D341Med (cell line): ENCODE data around the gene HHAT.

Source experiments
- DNase-seq: peaks from one replicate; pipeline ENCODE4 v3.0.0; 2012; ENCODE audit warnings: low spot score

HHAT gene

DNA sequence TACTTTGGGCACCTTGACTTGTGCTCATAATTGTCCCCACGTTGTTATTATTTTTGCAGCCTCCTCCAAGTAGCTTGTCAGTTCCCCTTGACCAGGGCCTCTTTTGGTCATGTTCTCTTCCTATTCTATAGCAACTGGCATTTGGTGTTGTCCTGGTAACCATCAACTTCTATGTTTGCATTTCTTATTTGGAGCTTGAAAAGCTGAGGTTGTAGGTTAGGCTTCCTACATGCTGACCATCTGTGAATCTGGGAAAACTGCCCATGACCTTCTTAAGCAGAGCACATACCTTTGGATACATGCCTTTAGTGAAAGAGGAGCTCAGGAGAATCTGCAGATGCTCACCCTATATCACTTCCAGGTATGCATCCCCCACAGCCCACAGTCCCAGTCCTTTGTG is 160.8 kb downstream of the HHAT start:
- DNase-seq, result no peak

DNA sequence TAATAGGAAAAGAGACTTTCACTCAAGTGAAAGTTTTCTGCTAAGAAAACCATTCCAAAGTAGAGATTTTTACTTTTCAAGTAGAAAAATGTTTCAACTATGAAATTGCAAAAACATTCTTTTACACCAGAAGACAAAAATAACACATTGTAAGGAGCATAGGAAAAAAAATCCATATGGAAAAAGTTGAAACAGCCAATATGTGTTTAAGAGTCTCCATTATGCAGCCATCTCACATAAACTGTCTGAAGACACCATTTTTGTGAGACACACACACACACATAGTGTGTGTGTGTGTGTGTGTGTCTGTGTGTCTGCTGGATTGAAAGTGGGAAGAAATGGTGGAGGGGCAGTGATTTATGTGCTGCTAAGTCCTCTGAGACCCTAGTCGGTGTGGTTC is 162.1 kb downstream of the HHAT start:
- DNase-seq, result no peak

DNA sequence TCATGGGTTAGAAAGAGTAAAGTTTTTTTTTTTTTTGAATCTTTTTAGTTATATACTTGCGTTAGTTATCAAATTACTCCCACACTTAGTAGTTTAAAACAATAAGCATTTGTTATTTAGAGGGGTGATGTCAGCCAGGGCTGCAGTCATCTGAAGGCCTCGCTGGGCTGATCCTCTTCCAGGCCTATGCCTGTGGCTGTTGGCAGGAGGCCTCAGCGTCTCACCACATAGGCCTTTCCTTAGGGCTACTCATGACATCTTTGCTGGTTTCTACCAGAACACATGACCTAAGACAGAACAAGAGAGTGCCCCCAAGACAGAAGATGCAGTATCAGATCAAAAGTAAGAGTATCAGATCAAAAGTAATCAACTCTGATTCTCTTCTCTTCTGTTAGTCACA is 167.4 kb downstream of the HHAT start:
- no peak for DNase-seq

DNA sequence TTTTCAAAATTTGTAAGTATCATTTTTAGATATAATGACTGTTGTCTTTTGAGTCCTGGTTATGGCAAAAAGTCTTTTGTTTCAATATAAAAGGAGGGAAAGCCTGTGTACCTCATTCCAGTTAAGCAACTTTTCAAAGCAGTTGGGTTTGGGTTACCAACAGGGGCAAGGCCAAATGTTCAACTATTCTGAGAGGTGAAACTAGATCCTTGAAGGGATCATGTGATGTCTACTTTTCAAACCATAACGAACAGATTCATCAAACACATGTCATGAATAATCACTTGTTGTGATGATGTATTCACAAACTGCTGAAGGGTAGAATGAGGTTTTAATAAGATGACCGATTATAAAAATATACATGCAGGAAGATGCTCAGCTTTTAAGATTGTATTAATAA is 171.3 kb downstream of the HHAT start:
- no peak for DNase-seq

DNA sequence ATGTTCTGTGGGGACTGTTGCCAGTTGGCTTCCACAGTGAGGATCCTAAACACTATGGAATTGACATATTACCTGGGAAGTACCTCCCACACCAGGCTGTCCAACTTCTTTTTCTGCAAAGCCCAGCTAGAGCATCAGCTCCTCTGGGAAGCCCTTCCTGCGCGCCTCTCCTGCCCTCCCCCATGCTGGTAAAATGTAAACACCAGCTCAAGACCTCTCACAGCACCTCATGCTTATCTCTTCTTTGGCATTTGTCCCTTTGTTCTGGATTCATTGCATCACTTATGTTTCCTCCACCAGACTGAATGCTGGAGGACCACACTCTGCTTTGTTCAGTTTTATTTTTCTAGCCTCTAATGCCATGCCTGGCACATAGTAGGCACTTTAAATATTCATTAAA is 172.1 kb downstream of the HHAT start:
- DNase-seq, result no peak

DNA sequence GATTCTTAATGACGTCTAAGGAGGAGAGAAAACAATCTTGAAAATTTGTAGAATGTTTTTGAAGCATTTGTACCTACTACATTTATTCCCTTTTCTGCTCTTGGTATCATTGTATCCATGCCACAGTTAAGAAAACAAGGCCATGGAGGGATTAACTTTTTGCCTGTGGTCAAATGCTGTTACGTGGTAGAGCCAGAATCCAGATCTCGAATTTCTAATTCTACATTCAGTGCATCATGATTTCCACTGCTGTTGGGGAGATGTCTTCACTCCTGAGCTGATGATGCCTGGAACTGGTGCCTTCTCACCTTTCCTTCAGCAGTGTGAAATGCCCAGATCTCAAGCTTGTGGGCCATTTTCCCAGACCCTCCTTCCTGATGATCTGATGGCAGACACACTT is 175.6 kb downstream of the HHAT start:
- no peak for DNase-seq

DNA sequence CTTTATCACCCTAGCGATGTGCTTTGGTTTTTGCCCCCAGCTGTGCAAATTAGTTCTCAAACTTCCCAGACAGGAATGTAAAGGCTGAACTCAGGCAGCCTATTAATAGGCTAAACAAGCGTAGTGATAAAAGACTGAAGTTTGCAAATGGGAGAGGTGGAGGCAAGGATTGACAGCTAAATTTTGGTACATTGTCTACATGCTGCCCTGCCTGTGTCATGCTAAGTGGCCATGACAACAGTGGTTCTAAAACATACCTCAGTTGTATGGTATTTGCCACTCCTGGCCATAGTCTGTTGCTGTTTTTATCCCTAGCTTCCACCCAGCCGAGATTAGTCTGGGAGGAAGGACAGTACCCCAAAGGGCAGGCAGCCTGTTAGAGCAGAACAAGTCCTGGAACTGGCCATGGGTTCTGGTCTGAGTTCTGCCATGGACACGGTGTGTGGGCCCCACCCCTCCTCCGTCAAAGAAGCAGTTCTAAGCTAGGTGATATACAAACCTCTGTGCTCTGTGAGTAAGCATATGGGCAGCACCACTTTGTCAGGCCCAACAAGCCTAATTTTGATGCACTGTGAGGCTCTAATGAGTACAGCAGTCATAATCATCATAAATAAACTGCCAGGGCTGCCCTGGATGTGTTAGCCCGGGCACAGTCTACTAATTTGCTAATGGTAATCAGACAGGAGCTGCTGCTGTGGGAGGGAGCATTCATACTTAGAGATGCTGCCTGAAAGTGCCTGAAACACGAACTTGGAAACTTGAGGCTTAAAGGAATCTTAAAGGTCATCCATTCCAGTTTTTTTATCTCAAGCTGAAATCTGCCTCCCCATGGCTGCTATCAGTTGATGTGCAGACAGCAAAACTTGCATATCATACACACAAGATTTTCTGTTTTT is 177.1 kb downstream of the HHAT start:
- no peak for DNase-seq

GRCh38 chr1:210506689-210507088 is 178.0 kb downstream of the HHAT start:
- no peak for DNase-seq

DNA sequence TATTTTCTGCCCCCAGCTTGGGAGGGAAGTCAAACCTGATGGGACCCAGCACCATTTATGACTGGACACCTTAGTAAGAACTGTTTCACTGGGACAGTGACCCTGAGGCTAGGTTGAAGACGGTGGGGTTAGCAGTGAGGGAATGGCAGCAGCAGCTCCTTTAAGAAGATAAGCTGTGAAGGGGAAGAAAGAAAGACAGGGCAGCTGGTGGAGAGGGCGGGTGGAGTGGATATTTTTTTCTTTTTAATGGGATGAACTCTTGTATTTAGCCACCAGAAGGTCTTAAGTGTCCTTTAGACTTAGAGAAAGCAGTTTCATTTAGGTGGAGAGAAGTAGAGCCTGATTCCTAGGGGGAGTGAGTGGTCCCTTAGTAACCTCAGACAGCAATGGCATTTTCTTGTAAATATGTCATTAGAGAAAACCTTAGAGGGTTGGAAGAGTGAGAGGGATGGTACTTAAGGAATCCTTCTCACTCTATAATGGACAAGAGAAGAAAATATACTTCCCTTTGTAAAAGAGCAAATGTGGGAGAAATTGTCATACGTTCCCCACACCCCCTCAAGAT is 187.5 kb downstream of the HHAT start:
- DNase-seq, result peak; percentile 52

GRCh38 chr1:210516697-210517459 is 188.2 kb downstream of the HHAT start:
- DNase-seq, result no peak

DNA sequence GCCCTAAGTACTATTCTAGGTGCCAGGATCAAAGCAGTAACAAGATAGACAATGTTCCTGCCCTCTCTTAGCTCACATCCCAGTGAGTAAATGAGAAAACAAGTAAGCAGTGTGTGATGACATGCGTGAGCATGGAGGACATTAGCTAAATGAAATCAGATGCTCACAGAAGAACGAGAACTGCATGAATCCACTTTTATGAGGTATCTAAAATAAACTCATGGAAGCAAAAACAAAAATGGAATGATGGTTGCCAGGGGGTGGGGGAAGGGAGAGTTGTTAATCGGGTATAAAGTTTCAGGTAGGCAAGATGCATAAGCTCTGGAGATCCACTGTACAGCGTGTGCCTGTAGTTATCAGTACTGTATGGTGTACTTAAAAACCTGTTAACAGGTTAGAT is 195.1 kb downstream of the HHAT start:
- DNase-seq, result no peak

GRCh38 chr1:210525716-210526454 is 197.2 kb downstream of the HHAT start:
- DNase-seq, result no peak

DNA sequence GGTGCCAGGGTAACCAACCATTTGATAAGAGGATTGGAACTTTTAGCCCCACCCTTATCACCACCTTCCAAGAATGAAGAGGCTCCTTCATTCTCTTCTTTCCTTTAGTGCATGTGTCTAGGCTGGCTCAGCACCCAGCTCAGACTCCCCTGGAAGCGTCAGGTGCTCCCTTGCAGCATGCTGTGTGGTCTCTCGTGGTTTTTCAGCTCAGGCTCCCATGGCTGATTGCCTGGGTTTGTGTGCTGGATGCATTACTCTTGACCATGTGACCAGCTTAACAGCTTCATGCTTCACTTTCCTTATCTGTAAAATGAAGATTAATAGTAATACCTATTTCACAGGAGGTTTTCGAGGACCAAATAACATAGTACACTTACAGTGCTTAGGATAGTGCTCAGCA is 198.4 kb downstream of the HHAT start:
- no peak for DNase-seq

GRCh38 chr1:210531475-210532222 is 202.9 kb downstream of the HHAT start:
- DNase-seq, result no peak

GRCh38 chr1:210532223-210532598 is 203.5 kb downstream of the HHAT start:
- no peak for DNase-seq

DNA sequence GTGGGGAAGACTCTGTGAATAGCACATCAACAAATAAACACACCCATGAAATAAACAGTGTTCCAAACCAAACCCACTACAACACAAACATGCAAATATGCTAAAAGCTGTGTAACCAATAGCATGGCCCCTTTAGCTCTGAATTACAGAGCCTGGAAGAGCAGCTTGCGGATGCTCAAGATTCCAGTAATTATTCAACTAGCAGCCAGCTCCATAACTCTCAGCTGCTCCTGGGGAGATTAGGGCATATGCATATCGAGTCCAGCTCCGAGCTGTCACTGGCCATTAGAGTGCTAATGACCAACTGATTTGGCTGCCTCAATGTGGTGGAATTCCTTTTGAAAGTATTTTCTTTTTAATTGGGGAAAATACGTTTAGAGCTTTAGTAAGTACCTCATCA is 207.1 kb downstream of the HHAT start:
- DNase-seq, result no peak

DNA sequence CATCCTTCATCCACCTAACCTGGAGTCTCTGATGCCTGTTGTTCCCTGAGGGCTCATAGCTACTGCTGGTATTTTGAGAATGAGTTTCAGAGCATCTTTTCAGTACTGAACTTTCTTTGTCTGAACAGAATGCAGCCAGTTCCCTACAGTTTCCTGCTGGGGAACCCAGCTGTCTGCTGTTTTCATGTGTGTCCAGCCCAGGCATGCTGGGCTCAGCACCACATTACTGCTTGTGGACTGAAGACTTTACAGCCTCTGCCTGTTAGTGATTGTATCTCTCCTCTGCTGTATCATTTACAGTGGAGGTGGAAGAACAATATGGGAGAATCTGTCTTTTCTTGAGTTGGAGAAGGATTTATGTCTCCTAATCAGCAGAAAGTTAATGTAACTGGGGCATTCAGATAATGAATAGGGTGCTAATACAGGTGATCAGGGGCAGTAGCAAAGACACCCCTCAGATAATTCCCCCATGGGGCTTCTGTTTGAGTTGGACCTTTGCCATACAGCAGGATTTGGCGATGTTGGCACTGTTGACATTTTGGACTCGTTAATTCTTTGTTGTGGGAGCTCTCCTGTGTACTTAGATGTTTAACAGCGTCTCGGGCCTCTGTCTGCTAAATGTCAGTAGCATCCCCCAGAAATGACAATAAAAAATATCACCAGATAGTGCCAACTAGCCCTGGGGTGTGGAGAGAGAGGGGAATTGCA is 207.7 kb downstream of the HHAT start:
- DNase-seq, result no peak

DNA sequence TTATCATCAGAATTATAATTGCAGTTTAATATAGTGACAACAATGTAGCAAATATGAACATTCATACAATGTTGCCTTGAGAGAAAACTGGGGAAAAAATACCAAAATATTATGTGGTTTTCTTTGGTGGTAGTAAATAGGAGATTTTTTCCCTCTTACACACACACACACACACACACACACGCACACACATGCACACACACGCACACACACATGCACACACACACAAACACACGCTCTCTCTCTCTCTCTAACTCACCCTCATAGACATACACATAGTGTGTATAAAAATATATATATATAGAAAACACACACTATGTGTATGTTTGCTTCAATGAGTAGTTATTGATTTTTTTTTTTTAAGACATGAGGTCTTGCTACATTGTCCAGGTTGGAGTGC is 211.6 kb downstream of the HHAT start:
- no peak for DNase-seq

DNA sequence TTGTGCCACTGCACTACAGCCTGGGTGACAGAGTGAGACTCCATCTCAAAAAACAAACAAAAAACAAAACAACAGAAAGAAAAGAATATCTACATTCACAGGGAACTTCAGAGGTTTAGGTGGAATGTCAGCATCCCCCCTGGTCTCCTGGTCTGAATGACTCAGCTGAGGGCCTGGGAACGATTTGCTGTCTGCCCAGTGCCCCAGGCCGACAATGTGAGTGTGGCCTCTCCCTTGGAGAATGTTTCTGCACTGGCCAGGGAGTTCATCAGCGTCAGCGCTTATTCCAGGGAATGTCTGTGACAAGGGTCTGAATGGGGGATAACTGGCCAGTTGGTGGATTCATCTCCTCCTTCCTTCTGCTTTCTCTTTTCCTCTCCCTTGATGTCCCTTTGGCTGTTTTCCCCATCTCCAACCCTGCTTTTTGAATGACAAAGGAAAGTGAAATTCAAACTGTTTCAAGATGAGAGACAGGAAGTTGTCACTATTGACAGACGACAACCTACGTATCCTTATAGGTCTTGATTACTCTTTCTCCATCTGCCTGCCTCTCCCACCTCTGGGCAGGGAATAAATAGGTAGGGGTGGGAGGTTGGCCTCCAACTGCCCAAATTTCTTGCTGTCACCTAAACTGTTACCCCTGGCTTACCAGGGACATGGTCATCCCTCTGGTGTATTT is 213.1 kb downstream of the HHAT start:
- no peak for DNase-seq

DNA sequence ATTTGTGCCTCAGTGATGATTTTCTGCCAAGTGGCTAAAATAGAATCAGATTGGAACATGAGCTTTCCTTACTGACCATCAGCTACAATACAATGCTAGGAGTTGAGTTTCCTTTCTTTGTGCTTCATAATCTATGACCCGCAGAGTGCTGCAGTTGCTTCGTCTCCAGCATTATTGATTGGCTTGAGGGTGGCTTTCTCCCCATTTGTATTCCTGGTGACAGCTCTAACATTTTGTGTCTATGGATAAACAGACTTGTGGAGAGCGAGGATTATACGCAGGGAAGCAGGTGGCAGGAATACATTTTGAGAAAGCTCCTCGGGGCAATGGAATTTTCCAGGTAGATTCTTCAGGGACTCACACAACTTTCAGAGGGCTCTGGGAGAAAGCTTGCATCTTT is 223.2 kb downstream of the HHAT start:
- DNase-seq, result no peak

DNA sequence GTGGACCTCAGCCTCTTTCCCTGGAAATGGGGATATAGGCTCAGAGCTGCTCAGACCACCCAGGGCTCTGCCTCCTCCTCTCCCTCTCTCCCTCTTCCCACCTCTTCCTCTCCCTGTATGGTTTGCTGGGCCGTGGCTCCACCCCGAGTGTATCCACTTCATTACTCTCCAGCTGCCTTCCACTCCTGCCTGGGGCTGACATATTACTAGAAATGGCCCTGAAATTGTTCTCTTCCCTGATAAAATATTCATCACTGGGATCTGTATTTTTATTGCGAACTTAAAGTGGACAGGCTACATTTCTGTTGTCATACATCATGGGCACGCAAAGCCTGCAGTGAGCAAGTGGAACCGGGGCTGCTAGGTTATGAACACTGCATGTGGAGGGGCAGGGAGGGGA is 225.0 kb downstream of the HHAT start:
- DNase-seq, result no peak
